Neural cell (in vitro differentiated cells): ENCODE results near the gene EFR3B. TPM values are rescaled to one million over a fixed set of nuclear protein-coding genes. Genes with fewer than 3 reads are reported as not detected.

Experiments
- H2AFZ ChIP-seq: fragments of 200-600, 300-800 bp; sonication (generic), shearing (Covaris generic); 2 replicates; pipeline ENCODE4 v1.6.0; 2014; ENCODE audit warnings: low read depth, mild to moderate bottlenecking, antibody characterized with exemption, low read length, moderate library complexity
- H3F3A ChIP-seq: fragments of 200-600 bp; shearing (Covaris generic); 2 replicates; pipeline ENCODE4 v1.6.1; 2016; ENCODE audit warnings: mild to moderate bottlenecking, moderate library complexity, mixed read lengths, antibody characterized with exemption, low read length; ENCODE audit not compliant: insufficient read depth, poor library complexity, severe bottlenecking
- H3K27ac ChIP-seq: fragments of 200-600, 300-800 bp; sonication (generic), shearing (Covaris generic); 2 replicates; pipeline ENCODE4 v1.5.1; 2014; ENCODE audit warnings: mild to moderate bottlenecking, low read length, moderate library complexity
- H3K27me3 ChIP-seq: fragments of 300-800, 200-600 bp; sonication (generic), shearing (Covaris generic); 2 replicates; pipeline ENCODE4 v1.6.0; 2014; ENCODE audit warnings: mild to moderate bottlenecking, low read depth, low read length, moderate library complexity; ENCODE audit not compliant: insufficient read depth
- H3K36me3 ChIP-seq: fragments of 300-800, 200-600 bp; sonication (generic), shearing (Covaris generic); 2 replicates; pipeline ENCODE4 v1.5.1; 2014; ENCODE audit warnings: mild to moderate bottlenecking, antibody characterized with exemption, low read length, moderate library complexity; ENCODE audit not compliant: insufficient read depth
- H3K4me2 ChIP-seq: fragments of 300-800, 200-600 bp; sonication (generic), shearing (Covaris generic); 2 replicates; pipeline ENCODE4 v1.6.0; 2014; ENCODE audit warnings: mild to moderate bottlenecking, low read length
- H3K4me3 ChIP-seq: fragments of 300-800, 200-600 bp; sonication (generic), shearing (Covaris generic); 2 replicates; pipeline ENCODE4 v1.5.1; 2014; ENCODE audit warnings: mild to moderate bottlenecking, low read length, moderate library complexity
- H3K79me2 ChIP-seq: fragments of 200-600 bp; shearing (Covaris generic); replicated peaks from 2 replicates; pipeline ENCODE4 v1.6.0; 2014; ENCODE audit warnings: mild to moderate bottlenecking, low read length, moderate library complexity; ENCODE audit not compliant: insufficient read depth
- H3K9ac ChIP-seq: fragments of 300-800, 200-600 bp; sonication (generic), shearing (Covaris generic); 2 replicates; pipeline ENCODE4 v1.6.1; 2016; ENCODE audit warnings: mild to moderate bottlenecking, low read length, mixed read lengths
- H3K9me2 ChIP-seq: fragments of 200-600 bp; shearing (Covaris generic); 2 replicates; pipeline ENCODE4 v1.6.1; 2016; ENCODE audit warnings: mild to moderate bottlenecking, low read length, mixed read lengths; ENCODE audit not compliant: insufficient read depth
- H3K9me3 ChIP-seq: fragments of 200-600, 300-800 bp; sonication (generic), shearing (Covaris generic); 2 replicates; pipeline ENCODE4 v1.6.1; 2016; ENCODE audit warnings: mild to moderate bottlenecking, mixed run types, low read length, moderate library complexity, mixed read lengths
- H4K20me1 ChIP-seq: fragments of 200-600 bp; shearing (Covaris generic); 2 replicates; pipeline ENCODE4 v1.6.1; 2016; ENCODE audit warnings: mild to moderate bottlenecking, mixed run types; ENCODE audit not compliant: insufficient read depth
- EP300 ChIP-seq: fragments of 450-650 bp; conservative IDR thresholded peaks from 2 replicates; pipeline ENCODE4 v1.6.1; 2014; ENCODE audit warnings: antibody characterized with exemption, mild to moderate bottlenecking, moderate library complexity; ENCODE audit not compliant: poor library complexity, severe bottlenecking
- EZH2 ChIP-seq: fragments of 200-600, 300-800 bp; shearing (Covaris generic), sonication (generic); IDR thresholded peaks from 2 replicates; pipeline ENCODE4 v1.6.1; 2014; ENCODE audit warnings: antibody characterized with exemption, low read length, borderline replicate concordance, mild to moderate bottlenecking; ENCODE audit not compliant: insufficient read depth, poor library complexity, severe bottlenecking
- MXI1 ChIP-seq: fragments of 450-650 bp; conservative IDR thresholded peaks from 2 replicates; pipeline ENCODE4 v1.6.1; 2014; ENCODE audit warnings: antibody characterized with exemption, mild to moderate bottlenecking; ENCODE audit not compliant: poor library complexity, severe bottlenecking
- POLR2AphosphoS5 ChIP-seq: IDR thresholded peaks from 2 replicates; pipeline ENCODE4 v1.6.1; 2012
- RAD21 ChIP-seq: fragments of 450-650 bp; conservative IDR thresholded peaks from 2 replicates; pipeline ENCODE4 v1.6.1; 2014; ENCODE audit warnings: antibody characterized with exemption, mild to moderate bottlenecking, moderate library complexity
- SMC3 ChIP-seq: fragments of 450-650 bp; conservative IDR thresholded peaks from 2 replicates; pipeline ENCODE4 v1.6.1; 2014; ENCODE audit warnings: antibody characterized with exemption, mild to moderate bottlenecking, moderate library complexity; ENCODE audit not compliant: poor library complexity
- TAF1 ChIP-seq: IDR thresholded peaks from 2 replicates; pipeline ENCODE4 v1.6.1; 2012; ENCODE audit warnings: low read depth
- polyA plus RNA-seq: library from polyadenylated mRNA; depleted of rRNA; stranded (reverse); fragments of >200 nt; gene quantifications from 2 replicates; pipeline ENCODE4 v1.2.3, GENCODE V29; 2014
- TF ChIP-seq, protein P1 (sequence below): fragments of 450-650 bp; IDR thresholded peaks from 2 replicates; pipeline ENCODE4 v1.5.1; 2014; ENCODE audit warnings: antibody characterized with exemption, mild to moderate bottlenecking, moderate library complexity; ENCODE audit not compliant: poor library complexity, severe bottlenecking
- TF ChIP-seq, protein P2 (sequence below): IDR thresholded peaks from 2 replicates; pipeline ENCODE4 v1.6.1; 2012; ENCODE audit warnings: borderline replicate concordance

EFR3B gene
- polyA plus RNA-seq, 1 donor from 2014 or later: 29.3 TPM

DNA sequence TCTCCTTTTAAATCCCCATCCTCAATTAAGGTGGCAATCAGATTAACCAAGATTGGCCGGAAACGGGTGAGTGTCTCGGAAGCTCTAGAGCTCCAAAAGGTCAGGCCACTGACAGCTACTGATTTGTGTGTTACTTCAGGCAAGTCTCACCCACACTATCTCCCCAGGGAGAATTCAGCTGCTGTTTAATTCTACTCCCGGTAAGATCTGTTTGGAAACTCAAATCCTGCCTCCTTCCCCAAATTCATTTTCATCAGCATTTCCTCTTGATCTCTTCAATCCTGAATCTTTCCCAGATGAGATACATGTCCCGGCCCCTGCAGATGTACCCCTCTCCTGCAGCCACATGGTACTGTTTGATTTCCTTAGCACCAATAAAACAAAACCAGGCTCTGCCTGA lies 34.9 kb downstream of the EFR3B start:
- no peak overlapping the region for H3K9ac ChIP-seq
- TF ChIP-seq TAF1 (no peak), MXI1 (no peak), POLR2AphosphoS5 (no peak), EZH2 (no peak), EP300 (no peak), SMC3 (no peak), RAD21 (no peak)
- TF ChIP-seq, protein P1, sequence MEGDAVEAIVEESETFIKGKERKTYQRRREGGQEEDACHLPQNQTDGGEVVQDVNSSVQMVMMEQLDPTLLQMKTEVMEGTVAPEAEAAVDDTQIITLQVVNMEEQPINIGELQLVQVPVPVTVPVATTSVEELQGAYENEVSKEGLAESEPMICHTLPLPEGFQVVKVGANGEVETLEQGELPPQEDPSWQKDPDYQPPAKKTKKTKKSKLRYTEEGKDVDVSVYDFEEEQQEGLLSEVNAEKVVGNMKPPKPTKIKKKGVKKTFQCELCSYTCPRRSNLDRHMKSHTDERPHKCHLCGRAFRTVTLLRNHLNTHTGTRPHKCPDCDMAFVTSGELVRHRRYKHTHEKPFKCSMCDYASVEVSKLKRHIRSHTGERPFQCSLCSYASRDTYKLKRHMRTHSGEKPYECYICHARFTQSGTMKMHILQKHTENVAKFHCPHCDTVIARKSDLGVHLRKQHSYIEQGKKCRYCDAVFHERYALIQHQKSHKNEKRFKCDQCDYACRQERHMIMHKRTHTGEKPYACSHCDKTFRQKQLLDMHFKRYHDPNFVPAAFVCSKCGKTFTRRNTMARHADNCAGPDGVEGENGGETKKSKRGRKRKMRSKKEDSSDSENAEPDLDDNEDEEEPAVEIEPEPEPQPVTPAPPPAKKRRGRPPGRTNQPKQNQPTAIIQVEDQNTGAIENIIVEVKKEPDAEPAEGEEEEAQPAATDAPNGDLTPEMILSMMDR: no peak
- TF ChIP-seq, protein P2, sequence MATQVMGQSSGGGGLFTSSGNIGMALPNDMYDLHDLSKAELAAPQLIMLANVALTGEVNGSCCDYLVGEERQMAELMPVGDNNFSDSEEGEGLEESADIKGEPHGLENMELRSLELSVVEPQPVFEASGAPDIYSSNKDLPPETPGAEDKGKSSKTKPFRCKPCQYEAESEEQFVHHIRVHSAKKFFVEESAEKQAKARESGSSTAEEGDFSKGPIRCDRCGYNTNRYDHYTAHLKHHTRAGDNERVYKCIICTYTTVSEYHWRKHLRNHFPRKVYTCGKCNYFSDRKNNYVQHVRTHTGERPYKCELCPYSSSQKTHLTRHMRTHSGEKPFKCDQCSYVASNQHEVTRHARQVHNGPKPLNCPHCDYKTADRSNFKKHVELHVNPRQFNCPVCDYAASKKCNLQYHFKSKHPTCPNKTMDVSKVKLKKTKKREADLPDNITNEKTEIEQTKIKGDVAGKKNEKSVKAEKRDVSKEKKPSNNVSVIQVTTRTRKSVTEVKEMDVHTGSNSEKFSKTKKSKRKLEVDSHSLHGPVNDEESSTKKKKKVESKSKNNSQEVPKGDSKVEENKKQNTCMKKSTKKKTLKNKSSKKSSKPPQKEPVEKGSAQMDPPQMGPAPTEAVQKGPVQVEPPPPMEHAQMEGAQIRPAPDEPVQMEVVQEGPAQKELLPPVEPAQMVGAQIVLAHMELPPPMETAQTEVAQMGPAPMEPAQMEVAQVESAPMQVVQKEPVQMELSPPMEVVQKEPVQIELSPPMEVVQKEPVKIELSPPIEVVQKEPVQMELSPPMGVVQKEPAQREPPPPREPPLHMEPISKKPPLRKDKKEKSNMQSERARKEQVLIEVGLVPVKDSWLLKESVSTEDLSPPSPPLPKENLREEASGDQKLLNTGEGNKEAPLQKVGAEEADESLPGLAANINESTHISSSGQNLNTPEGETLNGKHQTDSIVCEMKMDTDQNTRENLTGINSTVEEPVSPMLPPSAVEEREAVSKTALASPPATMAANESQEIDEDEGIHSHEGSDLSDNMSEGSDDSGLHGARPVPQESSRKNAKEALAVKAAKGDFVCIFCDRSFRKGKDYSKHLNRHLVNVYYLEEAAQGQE: no peak
- H3K4me2 ChIP-seq: no peak overlapping the region
- H3K27ac ChIP-seq: no peak overlapping the region
- H3K9me3 ChIP-seq: no peaks in the 10 kb centered on the region
- H3K9me2 ChIP-seq: no peaks in the 10 kb centered on the region
- no peaks in the 10 kb centered on the region for H4K20me1 ChIP-seq
- H3K79me2 ChIP-seq: no peaks in the 10 kb centered on the region
- H3K36me3 ChIP-seq: no peaks in the 10 kb centered on the region
- H2AFZ ChIP-seq: no peak overlapping the region
- H3K4me3 ChIP-seq: no peak overlapping the region
- H3K27me3 ChIP-seq: no peaks in the 10 kb centered on the region
- no peaks in the 10 kb centered on the region for H3F3A ChIP-seq

DNA sequence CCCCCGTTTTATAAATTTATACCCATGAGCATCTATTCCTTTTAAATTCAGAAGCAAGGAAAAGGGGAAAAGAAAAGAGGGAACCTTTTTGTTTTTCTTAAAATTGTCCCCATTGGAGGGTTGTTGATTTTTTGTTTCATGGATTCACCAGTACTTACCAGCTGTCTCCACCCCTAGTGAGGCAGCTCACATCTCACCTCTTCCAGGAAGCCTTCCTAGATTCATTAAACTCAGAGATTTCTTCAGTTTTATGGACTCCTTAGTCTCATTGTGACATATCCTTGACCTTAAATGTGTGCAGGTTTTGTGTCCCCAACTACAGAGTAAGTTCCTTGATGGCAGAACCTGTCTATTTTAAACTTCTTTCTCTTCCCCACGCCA lies 35.9 kb downstream of the EFR3B start:
- Histone ChIP-seq H2AFZ (no peak overlapping the region), H3K79me2 (no peaks in the 10 kb centered on the region), H3K9ac (no peak overlapping the region), H3K27me3 (no peaks in the 10 kb centered on the region), H3K36me3 (no peaks in the 10 kb centered on the region), H3K9me3 (no peaks in the 10 kb centered on the region), H3K9me2 (no peaks in the 10 kb centered on the region), H3K4me2 (no peak overlapping the region), H3F3A (no peaks in the 10 kb centered on the region), H4K20me1 (no peaks in the 10 kb centered on the region), H3K27ac (no peak overlapping the region), H3K4me3 (no peak overlapping the region)
- no peak for TF ChIP-seq MXI1
- TF ChIP-seq TAF1: no peak
- TF ChIP-seq EP300: no peak
- no peak for TF ChIP-seq RAD21
- no peak for TF ChIP-seq EZH2
- TF ChIP-seq POLR2AphosphoS5: no peak
- TF ChIP-seq, protein P2: no peak
- TF ChIP-seq SMC3: no peak
- TF ChIP-seq, protein P1: no peak
